ENCODE measurements around the gene ME2.
"Not testable (repeated sequence)": the region's sequence is repeated elsewhere in the genome, so short reads cannot be mapped to it uniquely, and the experiment has no call there.

Gene ME2

GRCh38 chr18:50928551-50928950 lies 49.6 kb downstream of the ME2 start:
- no peak for DNase-seq

- no peak for DNase-seq
Measured at GRCh38 chr18:50933684-50934083, 54.8 kb downstream of the ME2 start.

GRCh38 chr18:50934545-50935211 lies 55.8 kb downstream of the ME2 start:
- DNase-seq, result no peak

GRCh38 chr18:50935493-50936191 lies 56.7 kb downstream of the ME2 start:
- no peak for DNase-seq

GRCh38 chr18:50937183-50937582 lies 58.3 kb downstream of the ME2 start:
- no peak for DNase-seq

GRCh38 chr18:50938912-50939311 lies 60.0 kb downstream of the ME2 start:
- no peak for DNase-seq

GRCh38 chr18:50944245-50944932 lies 65.5 kb downstream of the ME2 start:
- DNase-seq, result no peak

GRCh38 chr18:50945918-50946317 lies 67.0 kb downstream of the ME2 start:
- DNase-seq, result not testable (repeated sequence)

GRCh38 chr18:50947899-50948298 lies 69.0 kb downstream of the ME2 start:
- no peak for DNase-seq

GRCh38 chr18:50949185-50949584 lies 70.3 kb downstream of the ME2 start:
- DNase-seq, result no peak

GRCh38 chr18:50950626-50951025 lies 71.7 kb downstream of the ME2 start:
- no peak for DNase-seq

- DNase-seq, result no peak
Measured at GRCh38 chr18:50953822-50954221, 74.9 kb downstream of the ME2 start.

GRCh38 chr18:50955253-50955652 lies 76.3 kb downstream of the ME2 start:
- no peak for DNase-seq

GRCh38 chr18:50956116-50956515 lies 77.2 kb downstream of the ME2 start:
- DNase-seq, result no peak

GRCh38 chr18:50961974-50962373 lies 83.1 kb downstream of the ME2 start:
- no peak for DNase-seq

- DNase-seq, result peak; percentile 99
Measured at GRCh38 chr18:50967714-50968661, 89.1 kb downstream of the ME2 start, which contains the start of gene ELAC1. TSS of gene ELAC1 (plus strand) at chr18:50968040. CDS start at chr18:50974405, 6,365 bp downstream.

- DNase-seq, result peak; percentile 37
Measured at GRCh38 chr18:50969448-50969847, 90.5 kb downstream of the ME2 start.

GRCh38 chr18:50970006-50970405 lies 91.1 kb downstream of the ME2 start:
- DNase-seq, result peak; percentile 77

GRCh38 chr18:50972404-50972803 lies 93.5 kb downstream of the ME2 start:
- not testable (repeated sequence) for DNase-seq

- DNase-seq, result peak; percentile 37
Measured at GRCh38 chr18:50973367-50974126, 94.6 kb downstream of the ME2 start.

- no peak for DNase-seq
Measured at GRCh38 chr18:50977037-50977760, 98.3 kb downstream of the ME2 start.

All from NCI-H69 (cell line).